HepG2 (cell line): Measurements from ENCODE around the gene TRPC4AP. TPM values are rescaled to one million over a fixed set of nuclear protein-coding genes. Genes with fewer than 3 reads are reported as not detected.
A peak's percentile ranks its signal among the peaks of the same experiment; 100 is the strongest.

Experiments
- BRD4 ChIP-seq: sonication (generic); formaldehyde crosslinking; IDR thresholded peaks from 2 replicates; pipeline ENCODE4 v1.4.0; 2020; ENCODE audit warnings: missing genetic modification reagents
- CBX2 ChIP-seq, 2 experiments: fragments of 200-600 bp in 1 of 2; sonication (generic); formaldehyde crosslinking in 1 of 2; IDR thresholded peaks; 2 replicates each; pipeline versions ENCODE4 v1.7.0 to v1.8.1; 2018 to 2022; ENCODE audit warnings: low read depth in 2 of 2, low read length in 1 of 2, mild to moderate bottlenecking in 1 of 2, missing genetic modification reagents in 1 of 2
- CHCHD3 ChIP-seq: sonication (generic); formaldehyde crosslinking; IDR thresholded peaks from 2 replicates; pipeline ENCODE4 v1.8.0; 2022; ENCODE audit warnings: mild to moderate bottlenecking, missing genetic modification reagents, moderate library complexity
- FOXK2 ChIP-seq: fragments of 450-650 bp; IDR thresholded peaks from 2 replicates; pipeline ENCODE4 v1.6.1; 2016
- FOXO1 ChIP-seq: sonication (generic); formaldehyde crosslinking; IDR thresholded peaks from 2 replicates; pipeline ENCODE4 v1.4.0; 2020; ENCODE audit warnings: missing genetic modification reagents
- GLI4 ChIP-seq: sonication (generic); formaldehyde crosslinking; IDR thresholded peaks from 2 replicates; pipeline ENCODE4 v1.5.1; 2020; ENCODE audit warnings: missing genetic modification reagents, mild to moderate bottlenecking, moderate library complexity, borderline replicate concordance
- HDAC1 ChIP-seq: sonication (generic); formaldehyde crosslinking; IDR thresholded peaks from 2 replicates; pipeline ENCODE4 v1.5.1; 2020; ENCODE audit warnings: mild to moderate bottlenecking, missing genetic modification reagents
- JUND ChIP-seq: sonication (generic); formaldehyde crosslinking; IDR thresholded peaks from 2 replicates; pipeline ENCODE4 v1.8.0; 2022; ENCODE audit warnings: mild to moderate bottlenecking, missing genetic modification reagents
- MAFG ChIP-seq: sonication (generic); formaldehyde crosslinking; IDR thresholded peaks from 2 replicates; pipeline ENCODE4 v1.5.1; 2020; ENCODE audit warnings: mild to moderate bottlenecking, missing genetic modification reagents
- MLXIP ChIP-seq: sonication (generic); formaldehyde crosslinking; IDR thresholded peaks from 2 replicates; pipeline ENCODE4 v1.9.0; 2021; ENCODE audit warnings: missing genetic modification reagents, borderline replicate concordance
- MYNN ChIP-seq: sonication (generic); formaldehyde crosslinking; IDR thresholded peaks from 2 replicates; pipeline ENCODE4 v1.4.0; 2020; ENCODE audit warnings: mild to moderate bottlenecking, low read depth, missing genetic modification reagents
- NR2C2 ChIP-seq: sonication (generic); formaldehyde crosslinking; IDR thresholded peaks from 2 replicates; pipeline ENCODE4 v1.4.0; 2020; ENCODE audit warnings: missing genetic modification reagents, mild to moderate bottlenecking, moderate library complexity, borderline replicate concordance
- PCBP2 ChIP-seq: fragments of 200-400 bp; formaldehyde crosslinking; optimal IDR thresholded peaks from 2 replicates; pipeline ENCODE3; 2018; ENCODE audit warnings: low read length, low read depth; ENCODE audit not compliant: poor library complexity, severe bottlenecking
- POLR2A ChIP-seq, 2 experiments: IDR thresholded peaks; 2 replicates each; pipeline ENCODE4 v1.6.1; 2011; ENCODE audit warnings: low read depth in 2 of 2, low read length in 2 of 2, mild to moderate bottlenecking in 1 of 2, moderate library complexity in 1 of 2; ENCODE audit not compliant: insufficient read depth in 1 of 2
- PTBP1 ChIP-seq: fragments of 200-400 bp; formaldehyde crosslinking; IDR thresholded peaks from 2 replicates; pipeline ENCODE4 v1.6.1; 2018; ENCODE audit warnings: low read length, low read depth; ENCODE audit not compliant: poor library complexity, severe bottlenecking
- RFX3 ChIP-seq: IDR thresholded peaks from 2 replicates; pipeline ENCODE4 v1.6.1; 2016; ENCODE audit warnings: missing biosample characterization, missing genetic modification reagents
- SOX13 ChIP-seq, 3 experiments: fragments of 450-650 bp in 1 of 3; sonication (generic) in 1 of 3; formaldehyde crosslinking in 1 of 3; IDR thresholded peaks in 2 of 3; conservative IDR thresholded peaks in 1 of 3; 2 replicates each; pipeline versions ENCODE4 v1.5.0 to v1.6.1; 2016 to 2020; ENCODE audit warnings: antibody characterized with exemption in 1 of 3, mild to moderate bottlenecking in 1 of 3, missing compliant biosample characterization in 1 of 3, missing genetic modification reagents in 1 of 3, moderate library complexity in 1 of 3
- SP140L ChIP-seq: sonication (generic); formaldehyde crosslinking; IDR thresholded peaks from 2 replicates; pipeline ENCODE4 v1.4.0; 2020; ENCODE audit warnings: missing genetic modification reagents, borderline replicate concordance
- TRIM22 ChIP-seq: fragments of 450-650 bp; IDR thresholded peaks from 2 replicates; pipeline ENCODE4 v1.6.1; 2017
- ZKSCAN5 ChIP-seq: sonication (generic); formaldehyde crosslinking; IDR thresholded peaks from 2 replicates; pipeline ENCODE4 v1.5.1; 2020; ENCODE audit warnings: mild to moderate bottlenecking, missing genetic modification reagents
- ZNF552 ChIP-seq: sonication (generic); formaldehyde crosslinking; IDR thresholded peaks from 2 replicates; pipeline ENCODE4 v1.9.0; 2022; ENCODE audit warnings: missing genetic modification reagents, mild to moderate bottlenecking, borderline replicate concordance
- ZNF775 ChIP-seq: sonication (generic); formaldehyde crosslinking; IDR thresholded peaks from 2 replicates; pipeline ENCODE4 v1.4.0; 2020; ENCODE audit warnings: missing genetic modification reagents, mild to moderate bottlenecking, moderate library complexity, borderline replicate concordance
- polyA plus RNA-seq, 8 experiments: library from polyadenylated mRNA; depleted of rRNA in 3 of 8; stranded (reverse) in 7 of 8; unstranded in 1 of 8; fragments of >200 nt; fragmentation: Illumina TruSeq in 4 of 8; extraction: Trizol in 4 of 8; gene quantifications; 2 replicates each; pipeline versions ENCODE4 v1.2.1 to v1.2.3, GENCODE V29; 2011 to 2016; ENCODE audit warnings: low read depth in 4 of 8, missing spikeins in 1 of 8, mixed read lengths in 1 of 8; ENCODE audit not compliant: insufficient read depth in 1 of 8
- total RNA-seq, 5 experiments: library from RNA; depleted of rRNA; stranded (reverse); fragments of >200 nt; fragmentation: Illumina TruSeq; extraction: Trizol; gene quantifications; 2 replicates each; pipeline ENCODE4 v1.2.3, GENCODE V29; 2016; ENCODE audit warnings: low read depth in 1 of 5

Gene TRPC4AP
- total and polyA plus RNA-seq, 2 of the 13 experiments (the other 11 are each of a cell fraction or from before 2014, with no cell fraction given): 136 to 137 TPM

- TF ChIP-seq JUND (CRISPR knock-in tag) (no peak), TRIM22 (no peak), NR2C2 (CRISPR knock-in tag) (no peak), HDAC1 (CRISPR knock-in tag) (peak; percentile 38; the same call in 1 of the 2 replicates), CBX2 (IDR thresholded peaks at IDR 0.05; ENCODE audit: low read depth, low read length) (no peak), CBX2 (CRISPR knock-in tag; IDR thresholded peaks at IDR 0.05; ENCODE audit: low read depth) (no peak), CHCHD3 (CRISPR knock-in tag) (peak; percentile 18; the same call in 1 of the 2 replicates), BRD4 (CRISPR knock-in tag) (no peak), SOX13 (IDR thresholded peaks at IDR 0.05) (no peak), SOX13 (CRISPR knock-in tag; conservative IDR thresholded peaks at IDR 0.05 in 1 of 2, IDR thresholded peaks at IDR 0.05 in 1 of 2) (peak in 1 of 2 experiments; percentile 5; a peak in 1 of 4 replicates), MYNN (CRISPR knock-in tag) (no peak), POLR2A (IDR thresholded peaks at IDR 0.05; ENCODE audit: insufficient read depth in 1 of 2, low read depth in 2 of 2, low read length in 2 of 2) (peak in 1 of 2 experiments; percentile 56; a peak in 2 of 4 replicates), ZNF552 (CRISPR knock-in tag) (peak; percentile 16), MLXIP (no peak), PTBP1 (no peak), FOXO1 (no peak), SP140L (no peak), PCBP2 (no peak), ZKSCAN5 (CRISPR knock-in tag) (peak; percentile 5; the same call in 1 of the 2 replicates), MAFG (CRISPR knock-in tag) (no peak), RFX3 (peak; percentile 9; the same call in 1 of the 2 replicates), FOXK2 (no peak), GLI4 (CRISPR knock-in tag) (peak; percentile 79; the same call in 1 of the 2 replicates), ZNF775 (CRISPR knock-in tag) (no peak)
Measured at GRCh38 chr20:35091816-35092523, 637 bp downstream of the TRPC4AP start (continued).
